H1 (cell line): ENCODE data around the gene TTBK2. TPM values are rescaled to one million over a fixed set of nuclear protein-coding genes. Genes with fewer than 3 reads are reported as not detected.

Experiments used
- HDAC6 ChIP-seq: IDR thresholded peaks from one replicate; pipeline ENCODE4 v1.7.1; 2012; ENCODE audit warnings: low read depth, mild to moderate bottlenecking, inconsistent platforms, low read length, moderate library complexity
- polyA plus RNA-seq, 7 experiments: library from polyadenylated mRNA; depleted of rRNA in 3 of 7; stranded (reverse) in 5 of 7; unstranded in 2 of 7; fragments of >200 nt in 5 of 7; fragments of 200-250 nt in 2 of 7; gene quantifications; 1 replicate in 5 of 7; 2 replicates in 1 of 7; 4 replicates in 1 of 7; pipeline versions ENCODE4 v1.2.1 to v1.2.3, GENCODE V29; 2011 to 2013; ENCODE audit warnings: missing spikeins in 2 of 7, mixed read lengths in 2 of 7
- total RNA-seq: library from RNA; stranded (reverse); fragmentation: NEBNext Ultra II Directional; extraction: Animal tissue kit (Norgen Biotek cat#: 25700); gene quantifications from 2 replicates; pipeline ENCODE4 v1.2.1, GENCODE V29; 2021

Gene TTBK2
- total and polyA plus RNA-seq, 2 of the 8 experiments (the other 6 are each of a cell fraction or from before 2014, with no cell fraction given) = 2.7 to 18.2 TPM

DNA sequence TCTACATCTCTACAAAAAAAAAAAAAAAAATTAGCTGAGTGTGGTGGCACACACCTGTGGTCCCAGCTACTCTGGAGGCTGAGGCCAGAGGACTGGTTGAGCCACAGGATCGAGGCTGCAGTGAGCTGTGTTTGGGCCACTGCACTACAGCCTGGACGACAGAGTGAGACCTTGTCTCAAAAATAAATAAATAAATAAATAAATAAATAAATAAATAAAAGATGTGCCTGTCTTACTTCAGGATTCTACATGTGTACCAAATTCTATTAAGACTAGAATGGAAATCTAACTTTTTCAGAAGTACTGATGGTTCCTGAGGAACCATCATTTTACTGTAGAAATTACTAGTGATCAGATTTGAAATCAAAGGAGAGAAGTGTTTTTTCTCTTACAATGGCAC, 51.9 kb downstream of the TTBK2 start (continued):
- no peak for TF ChIP-seq HDAC6
